Stomach (tissue), 4 donors: ENCODE results near the gene PRR5.

ENCODE experiments used
- CTCF ChIP-seq, 7 experiments: fragments of 450-650 bp in 4 of 7; fragments of 200-600 bp in 3 of 7; sonication (generic) in 3 of 7; IDR thresholded peaks; one replicate each; pipeline ENCODE4 v1.5.1; 2016 to 2019; ENCODE audit warnings: antibody characterized with exemption in 7 of 7, control low read depth in 2 of 7, mild to moderate bottlenecking in 1 of 7
- POLR2A ChIP-seq, 4 donors: fragments of 450-650 bp; IDR thresholded peaks; one replicate each; pipeline ENCODE4 v1.6.1; 2016; ENCODE audit warnings: antibody characterized with exemption in 4 of 4, control low read depth in 2 of 4, mild to moderate bottlenecking in 1 of 4, moderate library complexity in 1 of 4
- POLR2AphosphoS5 ChIP-seq, 3 donors: sonication (generic); formaldehyde crosslinking; IDR thresholded peaks; one replicate each; pipeline ENCODE4 v1.6.1; 2016; ENCODE audit warnings: antibody characterized with exemption in 3 of 3

GRCh38 chr22:44668190-44668885 lies 33.7 kb upstream of the PRR5 start:
- TF ChIP-seq POLR2A (IDR thresholded peaks at IDR 0.05) = no peak
- TF ChIP-seq CTCF (IDR thresholded peaks at IDR 0.05) = no peak
- TF ChIP-seq POLR2AphosphoS5 (IDR thresholded peaks at IDR 0.05) = no peak
